Measurements from ENCODE around the gene GREM1. TPM values are rescaled to one million over a fixed set of nuclear protein-coding genes. Genes with fewer than 3 reads are reported as not detected.

GREM1 gene
- total and polyA plus RNA-seq, 10 donors: 0.06 to 3.3 (median 0.94) TPM; not detected in 1

- 85 to 93% (median 91%) methylated on average over 4 of the region's 4 CpGs for WGBS, 5 donors
- Histone ChIP-seq H3K9me3 (peaks cover 0 to 13% (median 3%) of the 10 kb centered on the region in 8 donors), H3K4me3 (no peak overlapping the region)
Measured at GRCh38 chr15:32737304-32737703, 19.5 kb downstream of the GREM1 start.

GRCh38 chr15:32738666-32739065 is 20.9 kb downstream of the GREM1 start:
- no peak for TF ChIP-seq POLR2A (IDR thresholded peaks at IDR 0.05)
- TF ChIP-seq CTCF (IDR thresholded peaks at IDR 0.05 in 8 of 11, conservative IDR thresholded peaks at IDR 0.05 in 3 of 11): no peak
- TF ChIP-seq POLR2AphosphoS5 (IDR thresholded peaks at IDR 0.05): no peak
- intact Hi-C loops (cut with DNase I; ENCODE audit: low total_unique reads): no loop called here
- no peaks in the 10 kb centered on the region for H3K36me3 ChIP-seq
- no peak overlapping the region for H3K4me3 ChIP-seq
- H3K27me3 ChIP-seq (replicated peaks in 1 of 7): peaks cover 0 to 12% (median 0%) of the 10 kb centered on the region in 7 donors
- no peak overlapping the region for H3K27ac ChIP-seq
- H3K4me1 ChIP-seq: no peaks in the 10 kb centered on the region
- DNase-seq: no peak
- peaks cover 0 to 13% (median 3%) of the 10 kb centered on the region in 8 donors for H3K9me3 ChIP-seq
- WGBS, 5 donors: 73 to 92% (median 86%) methylated on average over 1 of the region's 1 CpG

More at GRCh38 chr15:32737304-32737703, 19.5 kb downstream of the GREM1 start:
- Histone ChIP-seq H3K27me3 (replicated peaks in 1 of 7) (peaks cover 0 to 12% (median 7%) of the 10 kb centered on the region in 7 donors), H3K27ac (no peak overlapping the region), H3K36me3 (no peaks in the 10 kb centered on the region), H3K4me1 (no peaks in the 10 kb centered on the region)
- TF ChIP-seq CTCF (IDR thresholded peaks at IDR 0.05 in 8 of 11, conservative IDR thresholded peaks at IDR 0.05 in 3 of 11) (no peak), POLR2A (IDR thresholded peaks at IDR 0.05) (no peak), POLR2AphosphoS5 (IDR thresholded peaks at IDR 0.05) (no peak)
- intact Hi-C loops (cut with DNase I; ENCODE audit: low total_unique reads): no loop called here
- DNase-seq: no peak

DNA sequence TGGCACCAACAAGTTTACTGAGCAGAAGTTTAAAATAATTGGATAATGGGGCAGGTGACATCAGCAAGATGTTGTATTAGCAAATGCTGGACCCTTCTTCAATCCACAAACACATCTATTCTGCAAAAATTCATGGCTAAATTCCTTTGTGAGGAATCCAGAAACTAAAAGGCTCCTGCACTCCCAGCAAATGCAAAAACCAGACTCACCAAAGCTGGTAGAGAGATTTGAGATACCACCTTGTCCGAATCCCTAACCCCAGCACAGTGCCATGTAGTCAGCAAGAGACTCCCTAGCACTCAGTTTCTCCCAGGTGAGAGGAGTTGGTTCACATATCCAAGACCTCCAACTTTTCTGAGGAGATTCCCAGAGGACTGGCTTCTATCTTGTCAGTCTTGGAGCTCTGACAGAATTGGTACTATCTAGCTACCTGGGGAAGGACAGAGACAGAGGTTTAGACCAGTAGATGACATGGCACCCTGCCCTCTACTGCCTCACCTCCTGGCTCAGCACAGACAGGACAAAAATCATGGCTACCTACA is 21.8 kb downstream of the GREM1 start:
- Histone ChIP-seq H3K27me3 (replicated peaks in 1 of 7) (peaks cover 0 to 12% (median 0%) of the 10 kb centered on the region in 7 donors), H3K4me3 (no peak overlapping the region), H3K27ac (no peak overlapping the region), H3K4me1 (no peaks in the 10 kb centered on the region), H3K9me3 (peaks cover 0 to 13% (median 3%) of the 10 kb centered on the region in 8 donors), H3K36me3 (no peaks in the 10 kb centered on the region)
- 77 to 88% (median 82%) methylated on average over 1 of the region's 1 CpG for WGBS, 5 donors
- intact Hi-C loops (cut with DNase I; ENCODE audit: low total_unique reads): no loop called here
- TF ChIP-seq POLR2A (IDR thresholded peaks at IDR 0.05) (no peak), POLR2AphosphoS5 (IDR thresholded peaks at IDR 0.05) (no peak), CTCF (IDR thresholded peaks at IDR 0.05 in 8 of 11, conservative IDR thresholded peaks at IDR 0.05 in 3 of 11) (no peak)
- no peak for DNase-seq

DNA sequence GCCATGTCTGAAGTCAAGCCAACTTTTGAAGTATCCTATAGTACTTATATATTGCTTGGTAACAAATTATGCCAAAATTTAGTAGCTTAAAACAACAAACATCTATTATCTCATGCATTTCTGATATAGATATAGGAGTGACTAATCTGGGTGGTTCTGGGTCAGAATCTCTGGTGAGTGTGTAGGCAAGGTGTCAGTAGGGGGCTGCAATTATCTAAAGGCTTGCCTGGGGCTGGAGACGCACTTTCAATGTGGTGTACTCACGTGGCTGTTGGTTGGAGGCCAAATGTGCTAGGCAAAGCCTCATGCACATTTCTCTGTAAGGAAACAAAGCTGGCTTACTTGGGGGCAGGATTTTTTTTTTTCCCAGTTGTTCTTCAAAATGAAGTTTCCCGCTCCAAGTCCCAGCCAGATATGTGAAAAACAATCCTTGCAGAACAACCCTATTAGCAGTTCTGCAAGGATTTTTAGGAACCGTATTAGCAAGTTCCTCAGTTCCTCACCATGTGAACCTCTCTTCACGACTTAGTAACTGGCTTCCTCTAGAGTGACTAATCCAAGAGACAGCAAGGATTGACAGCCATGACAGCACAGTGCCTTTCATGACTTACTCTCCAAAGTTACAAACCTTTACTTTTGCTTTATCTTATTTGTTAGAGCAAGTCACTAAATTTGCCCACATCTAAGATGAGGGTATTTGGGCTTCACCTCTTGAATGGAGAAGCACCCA is 25.8 kb downstream of the GREM1 start:
- Histone ChIP-seq H3K4me3 (no peak overlapping the region), H3K27ac (no peak overlapping the region), H3K27me3 (replicated peaks in 1 of 7) (no peaks in the 10 kb centered on the region), H3K36me3 (no peaks in the 10 kb centered on the region), H3K9me3 (peaks cover 0 to 13% (median 3%) of the 10 kb centered on the region in 8 donors), H3K4me1 (no peaks in the 10 kb centered on the region)
- intact Hi-C loops (cut with DNase I; ENCODE audit: low total_unique reads): no loop called here
- DNase-seq: no peak
- TF ChIP-seq POLR2A (IDR thresholded peaks at IDR 0.05): no peak
- no peak for TF ChIP-seq POLR2AphosphoS5 (IDR thresholded peaks at IDR 0.05)
- TF ChIP-seq CTCF (IDR thresholded peaks at IDR 0.05 in 8 of 11, conservative IDR thresholded peaks at IDR 0.05 in 3 of 11): no peak
- WGBS, 5 donors: 57 to 80% (median 58%) methylated on average over 4 to 5 of the region's 5 CpGs
